Superior temporal gyrus (tissue), 1 donor: ENCODE data around the gene HOXC10.

Experiments
- DNase-seq: peaks from one replicate; pipeline ENCODE4 v3.0.0-alpha.2; 2016; ENCODE audit errors: extremely low spot score

HOXC10 gene

GRCh38 chr12:54003625-54004024, 18.7 kb downstream of the HOXC10 start:
- DNase-seq, result no peak

GRCh38 chr12:54004063-54004840, 19.3 kb downstream of the HOXC10 start:
- no peak for DNase-seq

GRCh38 chr12:54004841-54005530, 20.0 kb downstream of the HOXC10 start:
- DNase-seq, result no peak

GRCh38 chr12:54005531-54005852, 20.5 kb downstream of the HOXC10 start:
- no peak for DNase-seq

- DNase-seq, result peak; percentile 91
These were observed 21.1 kb downstream of the HOXC10 start for GRCh38 chr12:54005853-54006558.

GRCh38 chr12:54006559-54007220, 21.7 kb downstream of the HOXC10 start:
- no peak for DNase-seq

- DNase-seq, result no peak
These were observed 22.8 kb downstream of the HOXC10 start for GRCh38 chr12:54007538-54008259.

GRCh38 chr12:54008260-54008552, 23.3 kb downstream of the HOXC10 start:
- DNase-seq, result no peak

GRCh38 chr12:54009171-54010052, 24.5 kb downstream of the HOXC10 start:
- no peak for DNase-seq

- DNase-seq, result no peak
These were observed 25.4 kb downstream of the HOXC10 start for GRCh38 chr12:54010053-54010971.

- DNase-seq, result no peak
These were observed 26.2 kb downstream of the HOXC10 start for GRCh38 chr12:54010972-54011664.

- DNase-seq, result no peak
These were observed 27.0 kb downstream of the HOXC10 start for GRCh38 chr12:54011665-54012532.

- DNase-seq, result no peak
These were observed 27.9 kb downstream of the HOXC10 start for GRCh38 chr12:54012631-54013409.

- no peak for DNase-seq
These were observed 29.6 kb downstream of the HOXC10 start for GRCh38 chr12:54014377-54015017.

- no peak for DNase-seq
These were observed 30.3 kb downstream of the HOXC10 start for GRCh38 chr12:54015018-54015931.

GRCh38 chr12:54016051-54016450, 31.1 kb downstream of the HOXC10 start:
- DNase-seq, result no peak
